GM19372 (cell line): Measurements from ENCODE around the gene RFX2.
"Not testable (repeated sequence)": the region's sequence is repeated elsewhere in the genome, so short reads cannot be mapped to it uniquely, and the experiment has no call there.

Experiments
- ATAC-seq: cut with Tn5 transposase; IDR thresholded peaks from one replicate; pipeline ENCODE4 v1.9.1; 2021; ENCODE audit warnings: mild to moderate bottlenecking, low read depth, moderate library complexity; ENCODE audit not compliant: unreplicated experiment

Gene RFX2

DNA sequence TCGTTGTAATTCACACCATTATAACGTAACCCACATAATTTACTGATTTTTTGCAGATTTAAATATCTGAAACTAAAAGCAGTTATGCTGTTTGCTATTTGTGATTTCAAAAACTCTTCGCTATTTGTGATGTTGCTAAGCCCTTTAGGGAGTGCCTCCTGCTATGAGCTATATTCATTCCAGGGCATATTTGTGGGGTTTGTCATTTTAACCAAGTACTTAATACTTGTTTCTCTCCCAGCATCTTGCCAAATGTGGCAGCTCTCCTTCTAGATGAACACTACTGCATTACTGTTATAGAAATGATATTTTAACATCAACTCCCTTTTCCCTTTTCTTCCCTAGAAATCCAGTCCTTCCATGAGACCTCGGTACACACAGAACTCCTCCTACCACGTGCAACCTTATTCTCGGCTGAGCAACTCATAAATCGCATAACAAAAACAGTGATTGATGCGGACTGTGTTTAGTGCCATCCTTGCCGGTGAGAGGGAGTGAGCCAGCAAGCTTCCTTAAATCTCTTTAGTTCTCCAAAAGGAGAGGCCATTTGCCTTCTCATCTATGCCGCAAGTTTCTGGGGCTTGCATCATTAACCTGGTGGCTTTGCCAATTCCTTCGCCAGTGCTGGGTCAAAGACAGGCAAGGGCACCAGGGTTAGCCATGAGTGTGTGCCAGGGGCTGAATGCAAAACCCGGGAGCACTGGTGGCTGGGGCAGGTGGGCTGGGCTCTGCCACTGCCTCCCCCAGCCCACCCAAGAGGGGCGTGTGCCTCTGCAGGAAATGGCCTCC lies 33.4 kb downstream of the RFX2 start:
- no peak for ATAC-seq

- no peak for ATAC-seq
Measured at GRCh38 chr19:6076291-6076665, 34.0 kb downstream of the RFX2 start.

- no peak for ATAC-seq
Measured at GRCh38 chr19:6074709-6075403, 35.4 kb downstream of the RFX2 start.

GRCh38 chr19:6073858-6074708 lies 36.2 kb downstream of the RFX2 start:
- no peak for ATAC-seq

- not testable (repeated sequence) for ATAC-seq
Measured at GRCh38 chr19:6073233-6073632, 37.1 kb downstream of the RFX2 start.

- ATAC-seq, result no peak
Measured at GRCh38 chr19:6071875-6072274, 38.4 kb downstream of the RFX2 start.

GRCh38 chr19:6070720-6071485 lies 39.4 kb downstream of the RFX2 start:
- ATAC-seq, result no peak

DNA sequence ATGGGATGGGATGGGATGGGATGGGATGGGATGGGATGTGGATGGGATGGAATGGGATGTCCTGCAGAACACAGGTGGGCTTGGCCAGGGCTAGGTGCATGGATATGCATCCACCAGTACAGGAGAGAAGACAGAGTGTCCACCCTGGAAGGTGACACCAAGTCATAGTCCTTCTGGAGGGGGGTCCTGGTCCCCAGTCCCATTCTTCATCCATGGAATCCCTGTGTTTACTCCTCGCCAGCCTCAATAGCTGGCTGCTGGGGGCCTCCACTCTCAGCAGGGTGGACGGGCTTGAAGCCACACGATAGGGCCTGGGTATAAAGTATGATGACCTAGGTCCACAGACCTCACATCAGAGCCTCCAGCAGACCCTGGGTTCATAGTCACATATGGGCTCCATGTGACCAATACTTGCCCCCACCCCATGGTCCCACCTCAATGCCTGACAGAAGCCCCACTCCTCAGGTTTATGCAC lies 40.1 kb downstream of the RFX2 start:
- no peak for ATAC-seq

GRCh38 chr19:6069268-6069791 lies 41.0 kb downstream of the RFX2 start:
- no peak for ATAC-seq

DNA sequence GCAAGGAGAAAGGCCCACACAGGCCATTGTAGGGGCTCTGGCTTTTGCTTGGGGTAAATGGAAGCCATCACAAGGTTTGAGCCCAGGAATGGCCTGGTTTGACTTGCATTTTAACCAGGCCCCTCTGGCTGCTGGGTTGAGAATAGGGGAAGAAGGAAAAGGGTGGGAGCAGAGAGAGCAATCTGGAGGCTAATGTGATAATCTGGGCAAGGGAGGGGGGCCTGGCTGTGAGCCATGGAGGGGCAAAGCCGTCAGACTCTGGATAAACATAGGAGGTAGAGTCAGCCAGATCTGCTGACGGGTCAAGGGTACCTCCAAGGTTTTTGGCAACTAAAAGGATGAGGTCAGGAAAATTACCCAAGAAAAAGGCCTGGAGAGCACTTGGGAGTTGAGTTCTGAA lies 41.6 kb downstream of the RFX2 start:
- no peak for ATAC-seq

DNA sequence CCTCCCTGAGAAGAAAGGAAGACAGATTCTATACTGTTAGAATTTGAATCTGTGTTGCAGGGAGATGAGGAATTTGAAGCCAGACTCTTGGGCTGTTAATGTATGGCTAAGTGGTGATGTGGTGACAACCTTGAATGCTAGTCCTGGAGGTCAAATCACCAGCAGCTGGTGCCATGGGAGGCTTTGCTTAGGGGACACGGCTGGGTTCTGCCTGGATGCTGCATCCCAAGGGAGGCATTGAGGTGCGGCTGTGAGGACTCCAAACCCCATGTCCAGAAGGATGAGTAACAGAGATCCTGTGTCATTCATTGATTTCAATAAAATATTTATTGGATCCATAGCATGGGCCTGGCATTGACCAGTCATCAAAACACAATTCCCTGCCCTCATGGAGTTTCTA lies 42.3 kb downstream of the RFX2 start:
- no peak for ATAC-seq

- no peak for ATAC-seq
Measured at GRCh38 chr19:6066661-6067646, 43.3 kb downstream of the RFX2 start.

- no peak for ATAC-seq
Measured at GRCh38 chr19:6065685-6066374, 44.5 kb downstream of the RFX2 start.

- no peak for ATAC-seq
Measured at GRCh38 chr19:6064336-6065073, 45.8 kb downstream of the RFX2 start.

DNA sequence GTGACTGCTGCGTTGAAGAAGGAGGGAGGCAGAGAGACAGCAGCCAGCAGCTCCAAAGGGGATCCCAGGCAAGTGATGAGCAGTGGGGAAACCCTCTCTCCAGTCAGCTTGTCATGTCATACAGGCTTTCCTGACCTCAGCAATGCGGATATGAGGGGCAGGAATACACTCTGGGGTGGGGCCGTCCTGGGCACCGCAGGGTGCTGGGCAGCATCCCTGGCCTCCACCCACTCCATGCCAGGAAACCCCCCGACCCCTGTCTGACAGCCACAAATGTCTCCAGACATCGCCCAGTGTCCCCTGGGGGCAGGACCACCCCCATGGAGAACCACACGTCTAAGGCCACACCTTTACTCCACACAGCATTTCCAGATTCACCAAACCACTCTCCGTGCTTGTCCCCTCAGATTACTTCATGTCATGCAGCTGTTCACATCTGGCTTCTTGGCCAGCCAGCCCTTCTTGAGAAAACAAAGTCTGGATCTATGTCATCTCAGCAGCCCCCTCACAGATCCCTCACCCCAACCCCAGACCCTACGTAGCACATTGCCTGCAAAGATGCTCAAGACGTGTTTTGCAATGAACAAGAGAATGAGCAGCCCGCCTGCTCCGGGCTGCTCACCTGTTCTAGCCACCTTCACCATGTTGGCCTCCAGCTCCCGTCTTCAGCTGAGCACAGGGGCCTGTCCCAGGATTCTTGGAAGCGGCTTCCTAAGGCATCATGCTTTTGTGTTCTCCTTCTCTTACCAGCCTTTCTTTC lies 46.5 kb downstream of the RFX2 start:
- ATAC-seq, result no peak

DNA sequence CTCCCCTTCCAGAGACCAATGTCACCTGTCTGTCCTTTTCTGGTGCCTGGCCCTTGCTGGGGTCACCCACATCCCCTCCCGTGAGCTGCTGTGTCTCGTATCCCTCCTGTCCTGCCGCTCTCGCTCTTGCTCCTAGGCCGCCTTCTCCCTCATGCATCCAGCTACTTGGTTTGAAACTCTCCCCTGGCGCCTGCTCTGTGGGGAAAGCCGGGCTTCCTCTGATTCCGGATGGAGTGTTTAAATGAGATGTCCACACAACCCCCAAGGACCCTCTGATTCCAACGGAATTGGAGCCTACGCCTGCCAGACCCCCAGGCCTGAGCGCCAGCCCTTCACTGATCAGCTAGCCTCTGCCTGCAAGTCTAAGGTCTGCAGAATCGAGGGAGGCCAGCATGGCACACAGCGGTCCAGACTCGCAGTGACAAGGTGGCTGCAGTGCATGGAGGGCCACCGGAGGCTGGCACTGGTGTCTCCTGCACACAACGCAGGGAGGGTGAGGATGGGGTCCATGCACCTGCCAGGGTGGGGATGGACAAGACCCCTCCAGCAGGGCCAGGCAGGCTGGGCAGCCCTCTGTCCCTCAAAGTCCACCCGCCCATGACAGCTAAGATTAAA lies 47.2 kb downstream of the RFX2 start:
- no peak for ATAC-seq

DNA sequence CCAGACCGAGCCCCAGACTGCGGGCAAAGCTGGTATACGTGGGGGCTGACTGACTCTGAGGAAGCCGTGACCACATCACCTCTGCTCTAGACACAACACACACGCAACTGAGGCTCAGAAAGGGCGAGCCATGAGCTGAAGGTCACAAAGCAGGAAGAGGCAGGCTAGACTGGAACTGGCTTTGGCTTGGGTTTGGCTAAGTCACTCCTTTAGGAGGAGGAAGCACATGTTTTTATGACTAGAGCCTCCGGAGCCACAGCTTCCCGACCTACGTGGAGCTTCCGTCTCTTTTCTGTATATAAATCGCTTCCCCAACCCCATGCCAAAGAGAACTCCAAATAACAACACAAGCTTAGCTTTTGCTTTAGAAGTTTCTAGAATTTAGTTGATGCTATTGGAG lies 48.0 kb downstream of the RFX2 start:
- no peak for ATAC-seq
